ENCODE data around the gene SESN1.

GRCh38 chr6:108946695-108947094 lies 148.0 kb downstream of the SESN1 start:
- TF ChIP-seq POLR2AphosphoS5 (IDR thresholded peaks at IDR 0.05) (peak in 1 of 2 donors; percentile 12), POLR2A (IDR thresholded peaks at IDR 0.05) (no peak)
- TF ChIP-seq, protein P1, sequence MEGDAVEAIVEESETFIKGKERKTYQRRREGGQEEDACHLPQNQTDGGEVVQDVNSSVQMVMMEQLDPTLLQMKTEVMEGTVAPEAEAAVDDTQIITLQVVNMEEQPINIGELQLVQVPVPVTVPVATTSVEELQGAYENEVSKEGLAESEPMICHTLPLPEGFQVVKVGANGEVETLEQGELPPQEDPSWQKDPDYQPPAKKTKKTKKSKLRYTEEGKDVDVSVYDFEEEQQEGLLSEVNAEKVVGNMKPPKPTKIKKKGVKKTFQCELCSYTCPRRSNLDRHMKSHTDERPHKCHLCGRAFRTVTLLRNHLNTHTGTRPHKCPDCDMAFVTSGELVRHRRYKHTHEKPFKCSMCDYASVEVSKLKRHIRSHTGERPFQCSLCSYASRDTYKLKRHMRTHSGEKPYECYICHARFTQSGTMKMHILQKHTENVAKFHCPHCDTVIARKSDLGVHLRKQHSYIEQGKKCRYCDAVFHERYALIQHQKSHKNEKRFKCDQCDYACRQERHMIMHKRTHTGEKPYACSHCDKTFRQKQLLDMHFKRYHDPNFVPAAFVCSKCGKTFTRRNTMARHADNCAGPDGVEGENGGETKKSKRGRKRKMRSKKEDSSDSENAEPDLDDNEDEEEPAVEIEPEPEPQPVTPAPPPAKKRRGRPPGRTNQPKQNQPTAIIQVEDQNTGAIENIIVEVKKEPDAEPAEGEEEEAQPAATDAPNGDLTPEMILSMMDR (IDR thresholded peaks at IDR 0.05) = no peak

Measured in upper lobe of left lung (tissue), 4 donors.